ENCODE measurements around the gene LRCH3. TPM values are rescaled to one million over a fixed set of nuclear protein-coding genes. Genes with fewer than 3 reads are reported as not detected.
A peak's percentile ranks its signal among the peaks of the same experiment; 100 is the strongest.

LRCH3 gene
- total RNA-seq, 1 experiment from 2014 or later, result 71.8 TPM

GRCh38 chr3:197749601-197750395, 41.3 kb upstream of the LRCH3 start, which contains the start of gene FYTTD1:
Gene FYTTD1, plus strand, starts transcription at chr3:197749883. Its CDS starts 89 bp downstream, at chr3:197749972.
- Histone ChIP-seq H3K4me3 (ENCODE audit: low read depth, low read length, poor library complexity, severe bottlenecking) (peak within 1 kb of the TSS; percentile 86), H3K9me3 (ENCODE audit: low read depth, low read length, poor library complexity, severe bottlenecking) (no peaks in the 10 kb centered on the region), H3K27me3 (replicated peaks; ENCODE audit: insufficient read depth, low read depth, low read length, poor library complexity) (no peaks in the 10 kb centered on the region), H3K36me3 (ENCODE audit: insufficient read depth, low read length, poor library complexity, severe bottlenecking) (no peaks in the 10 kb centered on the region), H3K4me1 (ENCODE audit: insufficient read depth, low read length, poor library complexity, severe bottlenecking) (no peaks in the 10 kb centered on the region), H3K27ac (ENCODE audit: low read depth, low read length, poor library complexity, severe bottlenecking) (peak within 1 kb of the TSS; percentile 87)
- POLR2A ChIA-PET (ENCODE audit: low non-redundant PET), result no interaction called here
- no peak for TF ChIP-seq EZH2 (IDR thresholded peaks at IDR 0.05; ENCODE audit: borderline replicate concordance, low read depth, low read length, poor library complexity, severe bottlenecking)
- peak; percentile 53 for TF ChIP-seq CTCF (conservative IDR thresholded peaks at IDR 0.05; ENCODE audit: low read depth, low read length)
- DNase-seq (ENCODE audit: low spot score), result peak; percentile 95
- no TSS peak for BruUV-seq (replicated peaks)
- intact Hi-C loops (cut with micrococcal nuclease; ENCODE audit: unreplicated experiment), result no loop called here
- CTCF ChIA-PET, result no interaction called here

GRCh38 chr3:197750396-197750831, 40.6 kb upstream of the LRCH3 start:
- Histone ChIP-seq H3K36me3 (ENCODE audit: insufficient read depth, low read length, poor library complexity, severe bottlenecking) (no peaks in the 10 kb centered on the region), H3K4me1 (ENCODE audit: insufficient read depth, low read length, poor library complexity, severe bottlenecking) (no peaks in the 10 kb centered on the region), H3K4me3 (ENCODE audit: low read depth, low read length, poor library complexity, severe bottlenecking) (peak overlapping the region; percentile 86), H3K9me3 (ENCODE audit: low read depth, low read length, poor library complexity, severe bottlenecking) (no peaks in the 10 kb centered on the region), H3K27me3 (replicated peaks; ENCODE audit: insufficient read depth, low read depth, low read length, poor library complexity) (no peaks in the 10 kb centered on the region), H3K27ac (ENCODE audit: low read depth, low read length, poor library complexity, severe bottlenecking) (peak overlapping the region; percentile 87)
- POLR2A ChIA-PET (ENCODE audit: low non-redundant PET), result no interaction called here
- CTCF ChIA-PET, result no interaction called here
- BruUV-seq (replicated peaks), result TSS peak; percentile 26
- intact Hi-C loops (cut with micrococcal nuclease; ENCODE audit: unreplicated experiment), result no loop called here
- TF ChIP-seq EZH2 (IDR thresholded peaks at IDR 0.05; ENCODE audit: borderline replicate concordance, low read depth, low read length, poor library complexity, severe bottlenecking) (no peak), CTCF (conservative IDR thresholded peaks at IDR 0.05; ENCODE audit: low read depth, low read length) (no peak)
- DNase-seq (ENCODE audit: low spot score), result peak; percentile 70

GRCh38 chr3:197750858-197751737, 40.0 kb upstream of the LRCH3 start:
- H3K4me3 ChIP-seq (ENCODE audit: low read depth, low read length, poor library complexity, severe bottlenecking), result peak overlapping the region; percentile 86
- no peaks in the 10 kb centered on the region for H3K27me3 ChIP-seq (replicated peaks; ENCODE audit: insufficient read depth, low read depth, low read length, poor library complexity)
- CTCF ChIA-PET, result no interaction called here
- H3K4me1 ChIP-seq (ENCODE audit: insufficient read depth, low read length, poor library complexity, severe bottlenecking), result no peaks in the 10 kb centered on the region
- POLR2A ChIA-PET (ENCODE audit: low non-redundant PET), result no interaction called here
- H3K27ac ChIP-seq (ENCODE audit: low read depth, low read length, poor library complexity, severe bottlenecking), result peak overlapping the region; percentile 87
- intact Hi-C loops (cut with micrococcal nuclease; ENCODE audit: unreplicated experiment), result no loop called here
- BruUV-seq (replicated peaks), result no TSS peak
- peak; percentile 42 for DNase-seq (ENCODE audit: low spot score)
- no peak for TF ChIP-seq EZH2 (IDR thresholded peaks at IDR 0.05; ENCODE audit: borderline replicate concordance, low read depth, low read length, poor library complexity, severe bottlenecking)
- no peak for TF ChIP-seq CTCF (conservative IDR thresholded peaks at IDR 0.05; ENCODE audit: low read depth, low read length)
- no peaks in the 10 kb centered on the region for H3K36me3 ChIP-seq (ENCODE audit: insufficient read depth, low read length, poor library complexity, severe bottlenecking)
- no peaks in the 10 kb centered on the region for H3K9me3 ChIP-seq (ENCODE audit: low read depth, low read length, poor library complexity, severe bottlenecking)

Data from A673 (cell line).